ENCODE data around the gene VMAC.

VMAC gene

DNA sequence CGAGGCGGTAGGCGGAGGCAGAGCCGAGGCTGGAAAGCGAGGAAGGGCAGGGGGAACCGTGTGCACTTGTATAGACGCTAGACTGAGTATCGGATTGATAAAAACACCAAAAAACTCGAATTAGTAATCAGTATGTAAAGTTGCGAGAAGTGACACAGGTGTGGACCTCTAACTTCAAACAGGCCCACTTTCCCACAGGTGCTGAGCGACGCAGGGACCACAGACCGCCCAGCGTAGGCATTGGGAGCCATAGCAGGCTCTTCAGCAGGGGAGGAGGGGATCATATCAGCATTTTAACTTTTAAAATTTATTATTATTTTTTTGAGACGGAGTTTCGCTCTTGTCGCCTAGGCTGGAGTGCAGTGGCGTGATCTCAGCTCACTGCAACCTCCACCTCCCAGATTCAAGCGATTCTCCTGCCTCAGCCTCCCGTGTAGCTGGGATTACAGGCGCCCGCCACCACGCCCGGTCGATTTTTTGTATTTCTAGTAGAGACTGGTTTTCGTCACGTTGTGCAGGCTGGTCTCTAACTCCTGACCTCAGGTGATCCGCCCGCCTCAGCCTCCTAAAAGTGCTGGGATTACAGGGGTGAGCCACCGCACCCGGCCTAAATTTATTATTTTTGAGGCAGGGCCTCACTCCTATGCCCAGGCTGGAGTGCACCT, 574 bp downstream of the VMAC start:
- no peak for DNase-seq

GRCh38 chr19:5907241-5907640, 2.6 kb downstream of the VMAC start:
- no peak for DNase-seq

GRCh38 chr19:5908773-5909442, 4.2 kb downstream of the VMAC start:
- DNase-seq: no peak

DNA sequence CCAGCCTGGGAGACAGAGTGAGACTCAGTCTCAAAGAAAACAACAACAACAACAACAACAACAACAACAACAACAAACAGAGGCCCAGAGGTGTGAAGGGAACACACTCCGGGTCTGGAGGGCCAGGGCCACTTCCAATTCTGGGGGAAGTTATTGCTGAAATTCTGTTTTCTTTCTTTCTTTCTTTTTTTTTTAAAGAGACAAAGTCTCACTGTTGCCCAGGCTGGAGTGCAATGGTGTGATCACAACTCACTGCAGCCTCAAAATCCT, 5.9 kb downstream of the VMAC start:
- DNase-seq: no peak

- DNase-seq: no peak
Observed at GRCh38 chr19:5911366-5911765, 6.7 kb downstream of the VMAC start.

- DNase-seq: no peak
Observed at GRCh38 chr19:5913739-5914357, 9.2 kb downstream of the VMAC start, which contains the start of gene CAPS. TSS of gene CAPS (plus strand) at chr19:5914254. CDS start at chr19:5914407, 153 bp downstream.

DNA sequence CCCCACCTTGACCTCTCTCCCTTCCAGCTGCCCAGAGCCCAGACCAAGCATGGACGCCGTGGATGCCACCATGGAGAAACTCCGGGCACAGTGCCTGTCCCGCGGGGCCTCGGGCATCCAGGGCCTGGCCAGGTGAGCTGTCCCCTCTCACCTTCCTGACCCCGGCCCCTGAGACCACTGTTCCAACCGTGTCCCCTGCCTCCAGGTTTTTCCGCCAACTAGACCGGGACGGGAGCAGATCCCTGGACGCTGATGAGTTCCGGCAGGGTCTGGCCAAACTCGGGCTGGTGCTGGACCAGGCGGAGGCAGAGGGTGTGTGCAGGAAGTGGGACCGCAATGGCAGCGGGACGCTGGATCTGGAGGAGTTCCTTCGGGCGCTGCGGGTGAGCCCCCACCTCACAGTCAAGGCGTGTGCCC, 9.7 kb downstream of the VMAC start:
- DNase-seq: no peak

DNA sequence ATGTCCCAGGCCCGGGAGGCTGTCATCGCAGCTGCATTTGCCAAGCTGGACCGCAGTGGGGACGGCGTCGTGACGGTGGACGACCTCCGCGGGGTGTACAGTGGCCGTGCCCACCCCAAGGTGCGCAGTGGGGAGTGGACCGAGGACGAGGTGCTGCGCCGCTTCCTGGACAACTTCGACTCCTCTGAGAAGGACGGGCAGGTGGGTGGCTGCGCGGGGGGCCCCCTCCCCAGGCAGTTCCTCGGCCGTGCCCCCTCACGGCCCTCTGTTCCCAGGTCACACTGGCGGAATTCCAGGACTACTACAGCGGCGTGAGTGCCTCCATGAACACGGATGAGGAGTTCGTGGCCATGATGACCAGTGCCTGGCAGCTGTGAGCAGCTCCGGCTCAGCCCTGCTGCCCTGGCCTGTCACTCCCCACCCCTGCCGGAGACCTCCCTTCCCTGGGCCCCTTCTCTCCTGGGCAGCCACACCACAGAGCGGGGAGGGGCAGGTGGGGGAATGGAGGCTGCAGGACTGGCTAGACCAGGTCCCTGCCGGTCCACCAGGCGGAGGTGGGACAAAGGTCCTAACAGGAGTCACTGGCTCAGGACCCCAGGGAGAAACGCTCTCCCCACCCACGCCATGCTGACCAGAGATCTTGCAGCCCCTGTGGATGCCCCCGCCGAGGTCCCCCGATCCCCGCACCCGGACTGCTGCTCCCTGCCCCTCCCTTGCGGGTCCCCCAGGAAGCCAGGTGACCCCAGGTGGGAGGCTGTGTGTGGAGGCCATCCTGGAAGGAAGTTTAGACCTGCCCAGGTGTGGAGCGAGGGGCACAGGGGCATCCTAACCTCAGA, 10.5 kb downstream of the VMAC start:
- no peak for DNase-seq

- DNase-seq: no peak
Observed at GRCh38 chr19:5915782-5916165, 11.1 kb downstream of the VMAC start.

DNA sequence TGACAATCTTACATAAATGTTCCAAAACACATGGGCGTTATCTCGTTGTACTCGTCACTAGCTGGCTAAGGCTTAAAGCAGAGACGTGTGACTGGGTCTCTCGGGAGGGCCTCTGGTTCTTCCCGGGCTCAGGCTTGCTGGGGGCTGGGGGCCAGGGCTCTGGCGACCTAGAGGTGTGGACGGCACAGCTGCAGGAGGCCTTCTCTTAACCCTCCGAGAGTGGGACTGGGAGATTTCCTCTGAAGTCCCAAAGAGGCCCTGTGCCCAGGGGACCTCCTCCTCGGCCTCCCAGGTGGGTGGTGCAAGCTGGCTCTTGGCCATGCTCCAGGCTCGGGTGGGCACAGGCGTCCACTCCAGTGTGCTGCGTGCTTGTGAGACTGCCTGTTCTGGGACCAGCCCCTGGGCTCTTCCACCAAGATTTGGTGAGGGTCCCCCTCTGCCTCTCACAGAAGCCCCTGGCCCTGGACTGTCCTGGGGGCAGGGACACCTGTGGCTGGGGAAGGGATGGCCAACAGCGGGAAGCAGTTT, 11.6 kb downstream of the VMAC start:
- no peak for DNase-seq

- no peak for DNase-seq
Observed at GRCh38 chr19:5917431-5918107, 12.9 kb downstream of the VMAC start.

DNA sequence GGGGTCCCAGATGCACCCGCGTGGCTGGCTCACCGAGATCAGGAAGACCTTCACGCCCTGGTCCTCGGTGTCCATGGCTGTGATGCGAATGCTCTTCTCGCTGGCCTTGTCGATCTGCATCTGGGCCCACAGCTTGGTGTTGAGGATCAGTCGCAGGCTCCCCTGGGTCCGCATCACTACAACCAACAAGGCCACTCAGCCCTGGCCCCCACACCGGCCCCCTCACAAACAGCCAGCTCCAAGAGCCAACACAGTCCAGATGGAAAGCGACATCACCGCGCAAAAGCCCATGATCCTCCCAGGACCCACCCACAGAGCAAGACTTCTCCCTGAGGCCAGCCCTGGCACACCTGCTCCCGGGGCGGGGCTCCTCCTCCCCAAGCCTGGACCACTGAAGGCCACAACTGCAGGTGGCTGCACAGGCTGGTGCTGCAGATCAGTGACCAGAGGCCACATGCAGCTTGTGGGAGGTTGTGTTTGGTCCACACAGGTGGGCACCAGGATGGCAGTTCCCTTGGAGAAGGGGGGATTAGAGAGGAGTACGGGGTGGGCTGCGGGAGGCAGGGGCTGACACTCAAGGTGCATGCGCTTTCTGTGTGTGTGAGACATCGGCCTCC, 13.9 kb downstream of the VMAC start:
- DNase-seq: no peak

- DNase-seq: no peak
Observed at GRCh38 chr19:5921516-5922160, 17.0 kb downstream of the VMAC start.

DNA sequence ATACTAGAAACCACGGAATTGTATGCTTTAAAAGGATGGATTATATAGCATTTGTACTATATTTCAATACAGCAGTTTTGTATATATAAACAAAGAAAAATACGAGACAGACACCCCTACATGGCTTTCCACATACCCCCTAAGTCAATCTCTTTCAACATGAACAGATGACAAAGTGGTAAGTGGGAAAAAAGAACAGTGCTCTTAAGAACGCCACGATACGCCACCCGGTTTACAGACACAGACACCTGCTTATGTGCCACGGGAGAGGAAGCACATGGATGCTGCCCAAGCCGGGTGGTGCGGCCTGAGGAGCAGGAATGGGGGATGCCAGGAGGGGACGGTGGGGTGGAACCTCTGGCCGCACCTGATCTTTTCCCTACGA, 17.5 kb downstream of the VMAC start:
- DNase-seq: no peak

DNA sequence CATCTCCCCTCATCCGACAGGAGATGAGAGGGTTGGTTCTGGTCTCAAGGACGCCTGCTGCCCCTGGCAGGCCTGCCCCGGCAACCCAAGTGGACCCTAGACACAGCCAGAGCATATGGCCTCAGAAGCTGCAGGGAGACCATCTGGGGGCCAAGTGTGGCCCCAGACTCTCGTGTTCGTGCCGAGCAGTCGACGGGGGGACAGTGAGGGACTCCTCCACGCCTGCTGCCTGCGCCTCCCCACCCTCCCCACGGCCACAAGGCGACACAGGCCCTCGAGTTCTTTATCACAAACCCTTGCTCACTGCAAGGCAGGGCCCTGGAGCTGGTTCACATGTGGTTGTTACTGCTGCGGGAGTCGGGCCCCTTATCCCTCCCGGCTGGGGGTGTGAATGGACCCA, 18.7 kb downstream of the VMAC start:
- DNase-seq: no peak

DNA sequence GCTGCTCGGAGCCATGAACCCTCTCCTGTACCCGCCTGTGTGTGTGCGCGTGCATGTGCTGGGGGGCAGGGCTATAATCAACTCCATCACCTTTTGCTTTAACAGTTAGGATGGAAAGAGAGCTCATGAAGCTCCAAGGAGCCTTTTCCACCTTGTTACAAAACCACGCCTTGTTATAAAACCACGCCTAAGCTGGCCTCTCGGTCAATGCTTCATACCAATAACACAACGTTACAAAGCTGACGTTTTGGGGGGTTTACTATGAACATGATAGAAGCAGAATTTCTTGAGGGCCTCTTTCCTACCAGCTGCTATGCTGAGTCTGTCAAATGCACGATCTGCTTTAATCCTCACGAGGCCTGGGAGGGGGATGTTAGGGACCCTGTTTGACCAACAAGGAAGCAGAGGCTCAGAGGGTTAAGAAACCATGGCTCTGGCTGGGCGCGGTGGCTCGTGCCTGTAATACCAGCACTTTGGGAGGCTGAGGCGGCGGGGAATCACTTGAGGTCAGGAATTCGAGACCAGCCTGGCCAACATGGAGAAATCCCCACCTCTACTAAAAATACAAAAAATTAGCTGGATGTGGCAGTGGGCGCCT, 21.3 kb downstream of the VMAC start:
- DNase-seq: no peak

DNA sequence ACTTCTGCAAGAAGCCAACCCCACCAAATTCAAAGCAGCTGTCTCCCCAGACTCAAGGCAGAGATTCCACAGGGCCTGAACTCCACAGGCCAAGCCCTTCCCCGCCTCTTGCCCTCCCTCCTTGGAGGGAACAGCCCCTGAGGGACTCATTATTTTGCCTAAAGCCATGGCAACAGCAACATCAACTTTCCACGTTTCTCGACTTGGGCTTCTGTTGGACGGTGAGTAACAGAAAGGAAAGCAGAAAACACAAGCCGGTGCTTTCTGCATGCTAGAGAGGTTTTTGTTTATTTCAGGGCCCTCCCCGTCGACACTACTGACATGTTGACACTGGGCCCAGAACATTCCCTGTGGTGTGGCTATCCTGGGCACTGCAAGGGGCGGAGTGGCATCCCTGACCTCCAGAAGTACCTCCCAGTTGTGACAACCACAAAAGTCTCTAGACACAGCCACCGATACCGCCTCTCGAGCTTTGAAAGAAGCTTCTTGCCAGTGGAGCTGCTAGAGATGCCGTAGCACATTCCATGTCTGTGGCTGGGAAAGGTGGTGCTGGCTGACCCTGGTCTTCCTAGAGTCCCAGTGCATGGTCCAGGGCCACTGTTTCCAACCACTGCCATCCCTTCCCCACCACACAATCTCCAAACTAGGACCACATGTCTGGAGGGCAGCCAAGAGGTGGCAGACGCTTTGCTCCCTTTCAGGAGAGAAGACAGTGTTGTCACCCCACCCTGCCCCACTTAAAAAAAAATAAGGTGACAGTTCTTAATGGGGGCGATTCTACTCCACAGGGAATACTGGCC, 22.2 kb downstream of the VMAC start:
- no peak for DNase-seq

- no peak for DNase-seq
Observed at GRCh38 chr19:5927441-5927821, 22.8 kb downstream of the VMAC start.

- no peak for DNase-seq
Observed at GRCh38 chr19:5929179-5929578, 24.5 kb downstream of the VMAC start.

DNA sequence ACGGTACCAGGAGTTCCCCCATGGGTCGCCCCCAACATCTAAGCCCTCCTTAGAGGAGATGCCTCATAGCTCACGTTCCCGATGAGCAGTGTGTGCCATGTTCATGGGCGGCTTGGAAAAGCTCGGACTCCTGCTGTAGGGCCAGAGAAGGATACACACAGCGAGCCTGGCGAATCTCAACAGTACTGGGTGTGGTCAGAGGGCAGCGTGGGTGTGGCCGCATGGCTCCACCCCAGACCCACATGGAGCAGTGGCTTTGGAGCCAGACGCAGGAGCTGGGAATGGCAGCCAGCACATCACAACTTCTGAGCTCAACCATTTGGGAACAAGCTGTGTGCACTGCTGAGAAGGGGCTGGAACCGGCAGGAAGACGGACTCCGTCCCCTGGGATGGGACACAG, 25.0 kb downstream of the VMAC start:
- DNase-seq: no peak

- DNase-seq: no peak
Observed at GRCh38 chr19:5931251-5931650, 26.6 kb downstream of the VMAC start.
